ENCODE measurements around the gene ITPR1. TPM values are rescaled to one million over a fixed set of nuclear protein-coding genes. Genes with fewer than 3 reads are reported as not detected.

The ITPR1 gene
- total RNA-seq, 1 experiment from 2014 or later = 9.9 TPM

DNA sequence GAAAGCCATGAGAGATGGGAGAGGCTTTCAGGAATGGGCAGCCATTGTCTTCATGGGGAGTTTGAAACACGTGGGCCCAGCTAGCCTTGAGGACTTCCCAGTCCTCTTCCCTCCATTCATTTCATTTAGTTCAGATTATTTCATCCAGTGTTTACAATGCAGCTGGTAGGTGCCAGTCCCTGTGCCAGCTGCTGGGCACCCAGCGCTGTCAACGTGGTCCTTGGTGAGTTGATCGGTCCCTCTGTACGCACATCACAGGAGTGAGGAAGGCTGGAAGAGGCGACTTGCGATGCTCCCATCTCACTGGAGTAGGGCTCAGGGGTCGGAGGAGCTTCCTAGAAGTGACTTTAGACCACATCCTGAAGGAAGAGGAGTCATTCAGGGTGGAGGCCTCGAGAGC lies 279.7 kb downstream of the ITPR1 start:
- in situ Hi-C loops (cut with HindIII; ENCODE audit: low sequenced_read_pairs) = no loop called here
- no peak for DNase-seq (ENCODE audit: low spot score)

- in situ Hi-C loops (cut with HindIII; ENCODE audit: low sequenced_read_pairs) = no loop called here
- DNase-seq (ENCODE audit: low spot score) = no peak
Observed at GRCh38 chr3:4773583-4773982, 280.4 kb downstream of the ITPR1 start.

DNA sequence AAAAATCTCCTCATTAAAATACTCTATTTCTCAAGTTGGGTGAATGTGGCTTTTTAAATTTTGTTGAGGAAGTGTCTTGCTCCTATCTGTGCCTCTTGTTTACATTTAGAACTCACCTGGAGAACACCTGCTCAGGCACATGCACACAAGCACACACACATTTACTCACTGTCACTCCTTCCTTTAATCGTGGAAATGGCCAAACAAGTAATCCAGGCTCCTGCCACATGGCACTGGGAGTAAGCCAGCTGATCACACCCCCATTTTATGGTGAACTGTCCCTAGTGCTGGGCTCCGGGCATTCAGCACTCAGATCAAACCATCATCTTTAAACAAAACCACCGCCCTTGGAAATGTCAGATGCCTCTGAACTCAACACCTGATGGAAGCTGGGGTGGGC lies 281.4 kb downstream of the ITPR1 start:
- DNase-seq (ENCODE audit: low spot score) = no peak
- in situ Hi-C loops (cut with HindIII; ENCODE audit: low sequenced_read_pairs) = no loop called here

DNA sequence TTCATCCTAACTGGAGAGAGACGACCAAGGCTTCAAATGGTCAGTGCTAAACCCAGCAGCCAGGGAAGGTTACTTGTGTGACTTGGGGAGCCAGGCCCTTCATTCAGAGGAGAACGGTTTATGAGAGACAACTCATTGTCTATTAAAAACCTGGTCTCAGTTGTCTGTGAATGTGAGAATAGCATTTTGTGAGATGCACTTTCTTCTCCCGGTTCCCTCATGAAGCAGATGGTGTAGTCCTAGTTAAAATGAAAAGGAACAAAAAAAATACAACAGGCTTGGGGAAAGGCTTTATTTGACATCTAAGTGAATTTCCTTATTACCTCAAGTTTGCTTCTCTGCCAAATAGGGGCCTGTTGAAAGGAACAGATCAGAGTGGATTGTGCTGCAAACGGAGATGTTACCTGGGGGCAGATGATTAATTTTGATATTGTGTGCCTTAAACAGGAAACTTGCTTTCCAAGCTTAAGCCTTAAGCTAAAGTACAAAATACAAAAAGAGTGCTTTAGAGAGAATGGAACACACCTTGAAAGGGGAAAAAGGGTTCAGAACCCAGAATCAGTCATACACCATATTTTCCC lies 283.3 kb downstream of the ITPR1 start:
- no peak for DNase-seq (ENCODE audit: low spot score)
- in situ Hi-C loops (cut with HindIII; ENCODE audit: low sequenced_read_pairs) = no loop called here

DNA sequence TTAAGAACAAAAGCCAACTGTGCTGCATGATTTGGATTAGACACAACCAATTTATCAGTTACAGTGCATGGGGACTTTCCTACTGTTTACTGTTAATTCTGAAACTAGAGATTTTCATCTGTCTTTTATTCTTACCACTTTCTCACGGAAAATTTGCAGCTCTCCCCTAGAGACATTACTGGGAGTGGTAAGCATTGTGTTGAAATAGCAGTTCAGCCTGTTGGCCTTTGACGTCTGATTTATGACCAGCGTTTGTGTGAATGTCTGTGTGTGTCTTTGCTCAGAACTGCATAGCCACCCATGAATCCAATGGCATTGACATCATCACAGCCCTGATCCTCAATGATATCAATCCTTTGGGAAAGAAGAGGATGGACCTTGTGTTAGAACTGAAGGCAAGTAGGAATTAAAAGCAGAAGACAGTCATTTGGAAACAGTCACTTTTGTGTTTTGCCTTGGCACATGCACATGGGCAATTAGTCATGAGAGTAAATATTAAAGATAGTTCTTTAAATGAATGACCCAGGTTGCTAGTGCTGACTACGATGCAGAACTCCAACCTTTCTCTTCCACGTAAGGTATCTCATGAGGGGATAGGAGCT lies 283.9 kb downstream of the ITPR1 start:
- DNase-seq (ENCODE audit: low spot score) = no peak
- in situ Hi-C loops (cut with HindIII; ENCODE audit: low sequenced_read_pairs) = no loop called here

DNA sequence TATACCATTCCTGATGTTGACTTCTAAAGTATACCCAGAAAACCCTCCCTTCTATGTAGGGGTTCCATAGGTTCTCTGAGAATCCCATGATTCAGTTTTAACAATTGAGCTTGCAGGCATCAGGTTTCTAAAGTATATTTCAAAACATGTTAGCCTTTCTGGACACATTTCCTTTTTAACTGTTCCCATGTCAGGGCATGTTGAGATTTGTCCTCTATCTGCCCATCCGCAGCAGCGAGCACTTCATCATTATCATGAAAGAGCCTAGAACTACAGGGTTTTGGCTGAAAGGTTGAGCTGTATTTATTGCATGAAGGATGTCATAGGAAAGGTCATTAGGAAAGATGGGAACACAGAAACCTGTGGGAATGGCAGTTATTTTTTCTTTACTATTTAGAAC lies 285.0 kb downstream of the ITPR1 start:
- in situ Hi-C loops (cut with HindIII; ENCODE audit: low sequenced_read_pairs) = no loop called here
- DNase-seq (ENCODE audit: low spot score) = no peak

GRCh38 chr3:4778740-4779139 lies 285.6 kb downstream of the ITPR1 start:
- DNase-seq (ENCODE audit: low spot score) = no peak
- in situ Hi-C loops (cut with HindIII; ENCODE audit: low sequenced_read_pairs) = no loop called here

GRCh38 chr3:4780545-4780957 lies 287.4 kb downstream of the ITPR1 start:
- in situ Hi-C loops (cut with HindIII; ENCODE audit: low sequenced_read_pairs) = no loop called here
- DNase-seq (ENCODE audit: low spot score) = no peak

GRCh38 chr3:4782095-4782494 lies 288.9 kb downstream of the ITPR1 start:
- no peak for DNase-seq (ENCODE audit: low spot score)
- in situ Hi-C loops (cut with HindIII; ENCODE audit: low sequenced_read_pairs) = no loop called here

GRCh38 chr3:4785551-4785950 lies 292.4 kb downstream of the ITPR1 start:
- in situ Hi-C loops (cut with HindIII; ENCODE audit: low sequenced_read_pairs) = no loop called here
- no peak for DNase-seq (ENCODE audit: low spot score)

GRCh38 chr3:4786431-4786830 lies 293.3 kb downstream of the ITPR1 start:
- in situ Hi-C loops (cut with HindIII; ENCODE audit: low sequenced_read_pairs) = no loop called here
- DNase-seq (ENCODE audit: low spot score) = no peak

DNA sequence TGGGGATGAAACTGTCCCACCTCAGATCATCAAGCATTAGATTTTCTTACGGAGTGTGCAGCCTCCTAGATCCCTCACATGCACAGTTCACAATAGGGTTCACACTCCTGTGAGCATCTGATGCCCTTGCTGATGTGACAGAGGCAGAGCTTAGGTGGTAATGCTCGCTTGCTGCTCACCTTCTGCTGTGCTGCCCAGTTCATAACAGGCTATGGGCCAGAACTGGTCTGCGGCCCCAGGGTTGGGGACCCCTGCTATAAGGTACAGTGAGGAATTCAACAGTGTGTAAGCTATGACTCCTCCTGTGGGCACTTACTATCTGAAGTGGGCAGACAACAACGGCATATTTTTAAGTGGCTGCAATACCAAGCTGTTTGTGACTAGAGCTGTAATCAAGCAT lies 298.2 kb downstream of the ITPR1 start:
- in situ Hi-C loops (cut with HindIII; ENCODE audit: low sequenced_read_pairs) = no loop called here
- no peak for DNase-seq (ENCODE audit: low spot score)

- no peak for DNase-seq (ENCODE audit: low spot score)
- in situ Hi-C loops (cut with HindIII; ENCODE audit: low sequenced_read_pairs) = no loop called here
Observed at GRCh38 chr3:4793311-4793710, 300.2 kb downstream of the ITPR1 start.

DNA sequence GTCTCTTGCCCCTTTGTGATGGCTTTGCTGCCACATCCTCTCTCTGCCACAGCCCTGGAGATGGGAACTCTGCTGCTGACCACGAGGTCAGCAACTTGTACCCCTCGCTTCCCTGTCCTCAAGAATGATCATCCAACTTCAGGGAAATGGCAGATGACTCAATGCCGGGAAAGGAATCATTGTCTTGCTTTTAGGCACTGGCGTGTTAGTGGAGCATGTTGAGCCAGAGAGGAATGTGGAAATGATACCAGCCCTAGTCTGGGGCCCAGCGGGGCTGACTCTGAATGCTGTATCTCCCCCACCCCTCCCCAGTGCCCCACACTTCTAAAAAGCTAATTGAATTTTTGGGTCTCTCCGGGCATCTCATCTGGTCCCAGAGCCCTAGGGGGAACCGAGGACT lies 301.2 kb downstream of the ITPR1 start:
- DNase-seq (ENCODE audit: low spot score) = no peak
- in situ Hi-C loops (cut with HindIII; ENCODE audit: low sequenced_read_pairs) = no loop called here

- in situ Hi-C loops (cut with HindIII; ENCODE audit: low sequenced_read_pairs) = no loop called here
- no peak for DNase-seq (ENCODE audit: low spot score)
Observed at GRCh38 chr3:4794798-4795197, 301.6 kb downstream of the ITPR1 start.

DNA sequence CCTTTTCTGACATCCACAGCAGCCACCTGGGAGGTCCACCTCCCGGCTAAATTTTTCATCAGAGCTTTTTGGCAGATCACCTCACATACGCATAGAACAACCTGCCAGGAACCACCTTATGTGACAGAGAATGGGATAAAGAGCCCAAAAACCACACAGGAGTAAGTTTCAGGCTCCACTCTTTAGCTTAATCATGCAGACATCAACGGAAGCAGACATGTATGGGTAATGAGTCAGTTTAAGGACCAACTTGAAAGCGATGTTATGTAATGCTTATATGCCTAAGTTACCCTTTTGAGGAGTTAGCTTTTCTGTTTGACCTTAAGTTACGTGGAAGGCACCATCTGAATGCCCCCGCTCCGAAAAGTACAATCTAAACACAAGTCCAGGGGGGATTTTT lies 302.8 kb downstream of the ITPR1 start:
- in situ Hi-C loops (cut with HindIII; ENCODE audit: low sequenced_read_pairs) = no loop called here
- DNase-seq (ENCODE audit: low spot score) = no peak

DNA sequence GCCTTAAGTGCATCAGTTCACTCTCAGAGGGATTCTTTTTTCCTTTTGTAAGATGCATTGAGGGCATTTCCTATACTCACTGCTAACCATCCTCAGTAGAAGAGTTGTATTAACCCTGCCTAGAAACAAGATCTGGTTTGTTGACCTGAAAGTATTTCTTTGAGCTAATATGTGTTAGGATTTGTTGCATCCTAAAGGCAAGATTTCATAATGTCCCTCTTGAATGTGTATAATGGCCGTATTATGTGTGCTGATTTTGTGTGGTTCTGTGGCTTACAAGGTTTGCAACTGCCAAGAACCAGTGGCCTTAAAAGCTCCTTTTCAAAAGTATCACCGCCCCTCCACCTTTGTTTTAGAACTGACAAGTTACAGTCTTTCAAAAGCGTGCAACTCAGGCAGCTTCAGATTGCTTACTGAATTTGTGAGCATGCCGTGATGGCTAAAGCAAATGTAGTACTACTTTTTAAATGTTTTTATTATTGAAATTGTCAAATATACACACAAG lies 304.1 kb downstream of the ITPR1 start:
- in situ Hi-C loops (cut with HindIII; ENCODE audit: low sequenced_read_pairs) = no loop called here
- no peak for DNase-seq (ENCODE audit: low spot score)

- in situ Hi-C loops (cut with HindIII; ENCODE audit: low sequenced_read_pairs) = no loop called here
- no peak for DNase-seq (ENCODE audit: low spot score)
Observed at GRCh38 chr3:4799266-4800256, 306.4 kb downstream of the ITPR1 start.

- no peak for DNase-seq (ENCODE audit: low spot score)
- in situ Hi-C loops (cut with HindIII; ENCODE audit: low sequenced_read_pairs) = no loop called here
Observed at GRCh38 chr3:4800595-4800994, 307.4 kb downstream of the ITPR1 start.

GRCh38 chr3:4801892-4802291 lies 308.7 kb downstream of the ITPR1 start:
- in situ Hi-C loops (cut with HindIII; ENCODE audit: low sequenced_read_pairs) = no loop called here
- DNase-seq (ENCODE audit: low spot score) = no peak
